Endodermal cell (in vitro differentiated cells): ENCODE data around the gene FAM118A. TPM values are rescaled to one million over a fixed set of nuclear protein-coding genes. Genes with fewer than 3 reads are reported as not detected.

ENCODE experiments used
- DNase-seq: peaks from one replicate; pipeline ENCODE4 v3.0.0-alpha.2; 2017
- H3K27ac ChIP-seq: 2 replicates; pipeline ENCODE4 v1.5.1; 2013; ENCODE audit warnings: mild to moderate bottlenecking, low read depth, low read length, moderate library complexity
- H3K27me3 ChIP-seq: 2 replicates; pipeline ENCODE4 v1.6.1; 2013; ENCODE audit warnings: mild to moderate bottlenecking, low read length, moderate library complexity; ENCODE audit not compliant: insufficient read depth, control insufficient read depth, poor library complexity, severe bottlenecking
- H3K36me3 ChIP-seq: 2 replicates; pipeline ENCODE4 v1.7.0; 2013; ENCODE audit warnings: mild to moderate bottlenecking, low read length, moderate library complexity; ENCODE audit not compliant: control insufficient read depth, insufficient read depth
- H3K4me1 ChIP-seq: one replicate; pipeline ENCODE4 v1.7.0; 2013; ENCODE audit warnings: low read length; ENCODE audit not compliant: control insufficient read depth, insufficient read depth
- H3K4me3 ChIP-seq: 2 replicates; pipeline ENCODE4 v1.5.1; 2013; ENCODE audit warnings: mild to moderate bottlenecking, low read length, moderate library complexity
- H3K9ac ChIP-seq: 2 replicates; pipeline ENCODE4 v1.6.1; 2013; ENCODE audit warnings: mild to moderate bottlenecking, low read length, moderate library complexity; ENCODE audit not compliant: poor library complexity, severe bottlenecking; ENCODE audit errors: extremely low read depth
- H3K9me3 ChIP-seq: 2 replicates; pipeline ENCODE4 v1.6.1; 2013; ENCODE audit warnings: mild to moderate bottlenecking, low read length, moderate library complexity; ENCODE audit not compliant: control insufficient read depth
- H3K27ac Mint-ChIP-seq: 2 replicates; pipeline ENCODE4 v1.8.0; 2020; ENCODE audit warnings: mixed read lengths
- H3K27me3 Mint-ChIP-seq: 2 replicates; pipeline ENCODE4 v1.8.0; 2021; ENCODE audit warnings: mild to moderate bottlenecking, mixed read lengths; ENCODE audit not compliant: insufficient read depth
- H3K36me3 Mint-ChIP-seq: 2 replicates; pipeline ENCODE4 v1.8.0; 2020; ENCODE audit warnings: low read depth, mixed read lengths
- H3K4me1 Mint-ChIP-seq: 2 replicates; pipeline ENCODE4 v1.8.0; 2020; ENCODE audit warnings: mixed read lengths
- H3K4me3 Mint-ChIP-seq: 2 replicates; pipeline ENCODE4 v1.8.0; 2020; ENCODE audit warnings: mild to moderate bottlenecking, moderate library complexity, mixed read lengths
- H3K9me3 Mint-ChIP-seq: 2 replicates; pipeline ENCODE4 v1.8.0; 2020; ENCODE audit warnings: mild to moderate bottlenecking, mixed read lengths
- CTCF ChIP-seq: fragments of 200-600 bp; sonication (generic); conservative IDR thresholded peaks from 2 replicates; pipeline ENCODE4 v1.5.0; 2021; ENCODE audit warnings: antibody characterized with exemption, mild to moderate bottlenecking
- WGBS, 2 experiments: methylation state at CpG; one replicate each; pipeline versions ENCODE4 v1.1.5 to v1.1.7; 2013; ENCODE audit warnings: missing lambda C conversion rate in 2 of 2, mixed read lengths in 1 of 2; ENCODE audit not compliant: insufficient coverage in 1 of 2, insufficient read length in 1 of 2; 5-methylcytosine and 5-hydroxymethylcytosine counted together
- total RNA-seq, 2 donors: library from RNA; stranded (reverse); fragmentation: NEBNext Ultra II Directional in 1 of 2; extraction: Animal tissue kit (Norgen Biotek cat#: 25700) in 1 of 2; gene quantifications; 2 replicates in 1 of 2; 3 replicates in 1 of 2; pipeline ENCODE4 v1.2.1, GENCODE V29; 2021

FAM118A gene
- total RNA-seq, 2 donors from 2014 or later = 46.3 to 143 TPM

DNA sequence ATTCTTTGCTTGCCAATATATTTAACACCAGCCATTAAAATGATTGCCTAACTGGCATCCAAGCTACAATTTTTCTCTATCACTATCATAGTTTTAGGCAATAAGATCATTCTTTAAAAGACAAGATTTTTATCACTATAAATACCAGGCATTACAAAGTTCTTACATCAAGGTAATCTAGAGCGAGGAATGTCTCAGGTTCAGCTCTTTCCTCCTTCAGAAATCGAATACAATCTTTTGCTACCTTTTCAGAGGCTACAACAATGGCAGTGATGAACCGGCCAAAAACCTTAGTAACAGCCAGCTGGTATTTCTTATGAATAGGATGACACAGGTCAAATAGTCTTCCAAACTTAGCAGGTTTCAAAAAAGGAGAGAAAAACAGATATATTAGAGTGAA is 79.8 kb downstream of the FAM118A start:
- Mint-ChIP-seq H3K4me1 (no peaks in the 10 kb centered on the region), H3K36me3 (no peaks in the 10 kb centered on the region), H3K4me3 (no peak overlapping the region), H3K27me3 (peaks cover 4% of the 10 kb centered on the region), H3K9me3 (no peaks in the 10 kb centered on the region), H3K27ac (no peak overlapping the region)
- no peaks in the 10 kb centered on the region for H3K9me3 ChIP-seq
- H3K36me3 ChIP-seq = no peaks in the 10 kb centered on the region
- no peak overlapping the region for H3K4me3 ChIP-seq
- H3K9ac ChIP-seq = no peak overlapping the region
- no peaks in the 10 kb centered on the region for H3K4me1 ChIP-seq
- no peaks in the 10 kb centered on the region for H3K27me3 ChIP-seq
- WGBS, 2 experiments = 90 to 100% methylated on average over 1 to 3 of the region's 3 CpGs
- no peak for DNase-seq
- H3K27ac ChIP-seq = no peak overlapping the region
- no peak for TF ChIP-seq CTCF

Other genes starting within 250 kb of the FAM118A start
- 100 to 1,000 TPM; 101 to 115 TPM for gene NUP50, start 146.0 kb upstream of the FAM118A start, total RNA-seq
- 10 to 100 TPM; 36.2 to 47.8 TPM for gene KIAA0930, start 69.0 kb upstream of the FAM118A start, total RNA-seq
- gene UPK3A, start 25.0 kb upstream of the FAM118A start, total RNA-seq = not detected
- gene SMC1B, start 103.7 kb downstream of the FAM118A start, total RNA-seq = under 1 TPM in 1 of 2 donors, not detected in 1; 0.11 TPM
- gene RIBC2, start 103.8 kb downstream of the FAM118A start, total RNA-seq = 10 to 100 TPM; 10.6 to 15.2 TPM
- 100 to 1,000 TPM; 226 to 305 TPM for gene FBLN1, start 192.9 kb downstream of the FAM118A start, total RNA-seq